HepG2 (cell line): ENCODE results near the gene CD58. TPM values are rescaled to one million over a fixed set of nuclear protein-coding genes. Genes with fewer than 3 reads are reported as not detected.
A peak's percentile ranks its signal among the peaks of the same experiment; 100 is the strongest.

Experiments
- ATAC-seq: fragments of 200-7000 bp; cut with Tn5 transposase; 3 replicates; pipeline ENCODE4 v1.9.1; 2020; ENCODE audit warnings: mild to moderate bottlenecking, moderate library complexity
- BruUV-seq: library from RNA; stranded (reverse); fragments of 400-500 nt; replicated peaks from 2 replicates; lab custom pipeline; 2021; lab: Mats Ljungman, UMichigan
- CTCF ChIA-PET: fragments of 300-600 bp; formaldehyde crosslinking; extraction: SDS; loops from one replicate; lab custom pipeline; 2021; ENCODE audit warnings: low total read pairs, inconsistent platforms, low intra/inter-chr PET ratio; lab: Yijun Ruan, JAX
- POLR2A ChIA-PET: fragments of 350-600 bp; sonication (Branson Sonifier 250); formaldehyde crosslinking; loops from one replicate; lab custom pipeline; 2020; ENCODE audit warnings: antibody characterized with exemption, inconsistent platforms; lab: Yijun Ruan, JAX
- DNase-seq: peaks from one replicate; pipeline ENCODE4 v3.0.0-alpha.2; 2015; ENCODE audit warnings: low spot score
- FAIRE-seq: peaks from 3 replicates; lab custom pipeline; 2011; peaks lifted over from hg19 to GRCh38; lab: Jason Lieb, UNC
- H2AFZ ChIP-seq: one replicate; pipeline ENCODE4 v1.6.1; 2011; ENCODE audit warnings: low read length, inconsistent platforms
- H3K27ac ChIP-seq: fragments of 300-600 bp; 3 replicates; pipeline ENCODE4 v1.8.0; 2011; ENCODE audit warnings: mixed run types, mild to moderate bottlenecking, mixed read lengths, low read length, inconsistent platforms; ENCODE audit not compliant: insufficient read depth; ENCODE audit errors: extremely low read length
- H3K27me3 ChIP-seq, 2 experiments: fragments of 200-600 bp in 1 of 2; 2 replicates in 1 of 2; 3 replicates in 1 of 2; pipeline versions ENCODE4 v1.6.0 to v1.8.0; 2011; ENCODE audit warnings: low read length in 2 of 2, mild to moderate bottlenecking in 2 of 2, moderate library complexity in 2 of 2, inconsistent platforms in 1 of 2; ENCODE audit not compliant: insufficient read depth in 2 of 2, control insufficient read depth in 1 of 2
- H3K36me3 ChIP-seq, 2 experiments: fragments of 200-600 bp in 1 of 2; replicated peaks in 1 of 2; 2 replicates in 1 of 2; 3 replicates in 1 of 2; pipeline versions ENCODE4 v1.5.1 to v1.8.0; 2011; ENCODE audit warnings: low read length in 2 of 2, inconsistent platforms in 1 of 2; ENCODE audit not compliant: insufficient read depth in 2 of 2, control insufficient read depth in 1 of 2
- H3K4me1 ChIP-seq: 2 replicates; pipeline ENCODE4 v1.5.1; 2012; ENCODE audit warnings: low read length, inconsistent platforms; ENCODE audit not compliant: insufficient read depth
- H3K4me2 ChIP-seq: 2 replicates; pipeline ENCODE4 v1.6.0; 2011; ENCODE audit warnings: low read depth, low read length, inconsistent platforms
- H3K4me3 ChIP-seq, 3 experiments: fragments of 200-600 bp in 1 of 3; sonication (generic), shearing (Covaris generic) in 1 of 3; replicated peaks in 1 of 3; 2 replicates each; pipeline ENCODE4 v1.5.1; 2011 to 2016; ENCODE audit warnings: low read length in 3 of 3, inconsistent platforms in 2 of 3, low read depth in 2 of 3, mild to moderate bottlenecking in 2 of 3, control low read depth in 1 of 3, mixed read lengths in 1 of 3; ENCODE audit not compliant: insufficient read depth in 1 of 3
- H3K79me2 ChIP-seq: one replicate; pipeline ENCODE4 v1.6.1; 2011; ENCODE audit warnings: low read length, inconsistent platforms; ENCODE audit not compliant: insufficient read depth
- H3K9ac ChIP-seq: 2 replicates; pipeline ENCODE4 v1.6.0; 2011; ENCODE audit warnings: mild to moderate bottlenecking, low read depth, low read length, inconsistent platforms; ENCODE audit not compliant: insufficient read depth
- H3K9me3 ChIP-seq: 2 replicates; pipeline ENCODE4 v1.5.1; 2012; ENCODE audit warnings: mild to moderate bottlenecking, low read length
- H4K20me1 ChIP-seq: 2 replicates; pipeline ENCODE4 v1.6.0; 2011; ENCODE audit warnings: inconsistent platforms, mild to moderate bottlenecking, low read length, moderate library complexity; ENCODE audit not compliant: insufficient read depth
- AGO2 ChIP-seq: fragments of 200-400 bp; formaldehyde crosslinking; optimal IDR thresholded peaks from 2 replicates; pipeline ENCODE3; 2017; ENCODE audit warnings: mild to moderate bottlenecking, low read depth, low read length, moderate library complexity
- ZNF224 ChIP-seq: sonication (generic); formaldehyde crosslinking; IDR thresholded peaks from 2 replicates; pipeline ENCODE4 v1.5.0; 2020; ENCODE audit warnings: mild to moderate bottlenecking, missing genetic modification reagents
- ZNF432 ChIP-seq: sonication (generic); formaldehyde crosslinking; IDR thresholded peaks from 2 replicates; pipeline ENCODE4 v1.5.0; 2020; ENCODE audit warnings: missing genetic modification reagents, mild to moderate bottlenecking, borderline replicate concordance
- WGBS: methylation state at CpG from one replicate; pipeline ENCODE4 v1.1.6; 2017; ENCODE audit warnings: low lambda C conversion rate; 5-methylcytosine and 5-hydroxymethylcytosine counted together
- in situ Hi-C: cut with HindIII; loops from 2 replicates; pipeline ENCODE4 v1.10.0; 2017; ENCODE audit warnings: low pct_unique_long_range_greater_than_20kb; ENCODE audit not compliant: extremely low pct_ligation_motif_present
- intact Hi-C: fragments of 100-400 bp; cut with micrococcal nuclease; formaldehyde crosslinking; loops from one replicate; pipeline ENCODE4 v1.10.0; 2022; ENCODE audit not compliant: unreplicated experiment
- polyA plus RNA-seq, 8 experiments: library from polyadenylated mRNA; depleted of rRNA in 3 of 8; stranded (reverse) in 7 of 8; unstranded in 1 of 8; fragments of >200 nt; fragmentation: Illumina TruSeq in 4 of 8; extraction: Trizol in 4 of 8; gene quantifications; 2 replicates each; pipeline versions ENCODE4 v1.2.1 to v1.2.3, GENCODE V29; 2011 to 2016; ENCODE audit warnings: low read depth in 4 of 8, missing spikeins in 1 of 8, mixed read lengths in 1 of 8; ENCODE audit not compliant: insufficient read depth in 1 of 8
- total RNA-seq, 5 experiments: library from RNA; depleted of rRNA; stranded (reverse); fragments of >200 nt; fragmentation: Illumina TruSeq; extraction: Trizol; gene quantifications; 2 replicates each; pipeline ENCODE4 v1.2.3, GENCODE V29; 2016; ENCODE audit warnings: low read depth in 1 of 5

The CD58 gene
- total and polyA plus RNA-seq, 2 of the 13 experiments (the other 11 are each of a cell fraction or from before 2014, with no cell fraction given) = 9.4 to 13.5 TPM

DNA sequence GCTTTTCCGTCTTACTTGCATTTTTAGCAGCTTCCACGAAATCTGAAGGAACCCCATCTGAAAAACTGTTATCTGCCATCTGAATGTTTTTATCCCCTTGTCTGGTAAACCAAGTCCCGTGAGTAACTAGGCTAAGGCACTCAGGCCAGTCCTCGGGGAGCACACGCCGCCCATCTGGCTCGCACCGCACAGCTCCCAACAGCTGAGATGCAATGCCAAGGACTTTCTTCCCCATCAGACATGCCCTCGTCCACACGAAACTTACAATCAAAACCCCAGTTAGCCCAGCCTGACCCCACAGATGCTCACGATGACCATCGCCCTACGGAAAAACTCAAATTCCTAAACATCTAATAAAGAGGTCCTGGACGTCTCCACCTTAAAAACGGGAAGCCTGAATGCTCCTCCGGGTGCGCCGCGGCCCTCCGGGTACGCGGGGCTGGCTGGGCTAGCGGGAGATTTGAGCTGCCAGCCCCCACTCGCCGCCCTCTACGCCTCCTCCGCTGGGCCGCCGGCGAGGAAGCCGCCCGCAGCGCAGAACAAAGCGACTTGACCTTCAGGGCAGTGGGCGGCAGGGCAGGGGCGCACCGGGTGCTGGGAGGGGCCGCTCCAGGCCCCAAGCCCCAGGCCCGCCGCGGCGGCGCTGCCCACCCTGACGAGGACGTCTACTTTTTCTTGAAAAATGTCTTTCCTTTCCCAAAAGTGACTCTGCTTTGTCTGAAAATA lies 36.6 kb downstream of the CD58 start:
- in situ Hi-C loops = no loop called here

GRCh38 chr1:116533429-116533820 lies 37.4 kb downstream of the CD58 start:
- ATAC-seq = no peak
- ChIA-PET CTCF (no interaction called here), POLR2A (no interaction called here)

More for the DNA sequence above, 36.6 kb downstream of the CD58 start:
- peaks cover 16 to 63% of the 10 kb centered on the region in 2 experiments; a peak in 4 of 5 replicates for H3K36me3 ChIP-seq
- H3K79me2 ChIP-seq = peaks cover 4% of the 10 kb centered on the region
- no peak overlapping the region for H3K4me3 ChIP-seq
- CTCF ChIA-PET = no interaction called here
- POLR2A ChIA-PET = no interaction called here
- no peaks in the 10 kb centered on the region for H3K9me3 ChIP-seq
- no peak overlapping the region for H2AFZ ChIP-seq
- no peak overlapping the region for H3K27ac ChIP-seq
- no peak for DNase-seq
- no peak overlapping the region for H3K9ac ChIP-seq
- WGBS = 98% methylated on average over 38 of the region's 45 CpGs
- intact Hi-C loops = no loop called here
- ATAC-seq = no peak
- no peak overlapping the region for H3K4me2 ChIP-seq
- TF ChIP-seq AGO2 = peak; percentile 88
- TF ChIP-seq ZNF224 (CRISPR knock-in tag) = no peak
- TF ChIP-seq, all 625 proteins: peak for 1
- no peak for FAIRE-seq
- BruUV-seq = no TSS peak
- H4K20me1 ChIP-seq = peaks cover 5% of the 10 kb centered on the region
- peaks cover 35% of the 10 kb centered on the region for H3K4me1 ChIP-seq
- H3K27me3 ChIP-seq = no peaks in the 10 kb centered on the region

More at GRCh38 chr1:116533429-116533820, 37.4 kb downstream of the CD58 start:
- Histone ChIP-seq H3K4me1 (peaks cover 35% of the 10 kb centered on the region), H3K27ac (no peak overlapping the region), H3K27me3 (no peaks in the 10 kb centered on the region), H3K79me2 (peaks cover 9% of the 10 kb centered on the region), H4K20me1 (peaks cover 13% of the 10 kb centered on the region), H3K4me3 (no peak overlapping the region), H3K4me2 (no peak overlapping the region), H3K9me3 (no peaks in the 10 kb centered on the region), H3K36me3 (peaks cover 16 to 55% of the 10 kb centered on the region in 2 experiments; a peak in 4 of 5 replicates), H2AFZ (no peak overlapping the region), H3K9ac (no peak overlapping the region)
- intact Hi-C loops (no loop called here), in situ Hi-C loops (no loop called here)
- DNase-seq (no peak), FAIRE-seq (no peak)
- WGBS = 81% methylated on average over 3 of the region's 3 CpGs
- TF ChIP-seq ZNF432 (CRISPR knock-in tag) = no peak
- no TSS peak for BruUV-seq
